Esophagus squamous epithelium (tissue), 5 donors: ENCODE results near the gene PRG3. TPM values are rescaled to one million over a fixed set of nuclear protein-coding genes. Genes with fewer than 3 reads are reported as not detected.

Experiments
- DNase-seq: peaks from one replicate; lab custom pipeline; 2025; lab: John Stamatoyannopoulos, UW
- H3K27ac ChIP-seq, 4 donors: fragments of 200-600 bp; sonication (generic); one replicate each; pipeline ENCODE4 v1.5.1; 2016 to 2019; ENCODE audit warnings: mild to moderate bottlenecking in 1 of 4
- H3K27me3 ChIP-seq, 4 donors: fragments of 200-600 bp; sonication (generic); 1 replicate in 3 of 4; 2 replicates in 1 of 4; pipeline versions ENCODE4 v1.5.1 to v1.6.0; 2017 to 2021; ENCODE audit warnings: antibody characterized with exemption in 1 of 4
- H3K36me3 ChIP-seq, 3 donors: fragments of 200-600 bp; sonication (generic); one replicate each; pipeline ENCODE4 v1.5.1; 2016 to 2019
- H3K4me1 ChIP-seq, 3 donors: fragments of 200-600 bp; sonication (generic); one replicate each; pipeline ENCODE4 v1.5.1; 2017 to 2019
- H3K4me3 ChIP-seq, 4 donors: fragments of 200-600 bp; sonication (generic); 1 replicate in 3 of 4; 2 replicates in 1 of 4; pipeline ENCODE4 v1.5.1; 2016 to 2019; ENCODE audit warnings: mild to moderate bottlenecking in 2 of 4, moderate library complexity in 1 of 4
- H3K9me3 ChIP-seq, 3 donors: fragments of 200-600 bp; sonication (generic); one replicate each; pipeline ENCODE4 v1.5.1; 2016 to 2019
- CTCF ChIP-seq, 6 experiments: fragments of 450-650 bp in 4 of 6; fragments of 200-600 bp in 2 of 6; sonication (generic) in 2 of 6; IDR thresholded peaks; one replicate each; pipeline ENCODE4 v1.5.1; 2016 to 2019; ENCODE audit warnings: antibody characterized with exemption in 6 of 6, mild to moderate bottlenecking in 4 of 6, moderate library complexity in 4 of 6
- POLR2A ChIP-seq, 4 donors: fragments of 450-650 bp; IDR thresholded peaks; one replicate each; pipeline ENCODE4 v1.6.1; 2017; ENCODE audit warnings: antibody characterized with exemption in 4 of 4, mild to moderate bottlenecking in 4 of 4, moderate library complexity in 3 of 4
- WGBS, 2 donors: methylation state at CpG; one replicate each; pipeline ENCODE4 v1.1.5; 2018; 5-methylcytosine and 5-hydroxymethylcytosine counted together
- intact Hi-C: fragments of 100-400 bp; cut with DNase I; formaldehyde crosslinking; loops from one replicate; pipeline ENCODE4 v1.15.0; 2022
- total RNA-seq, 4 donors: library from RNA; depleted of rRNA; stranded (reverse); fragments of >200 nt; gene quantifications; one replicate each; pipeline ENCODE4 v1.1.0, GENCODE V29; 2016
- donor health status: DM: yes; HTN: yes; CAD: no.

The PRG3 gene
- total RNA-seq, 4 donors from 2014 or later = not detected

- H3K4me1 ChIP-seq = peaks cover 0 to 20% (median 3%) of the 10 kb centered on the region in 3 donors
- H3K9me3 ChIP-seq = no peaks in the 10 kb centered on the region
- 18 to 25% methylated on average over 22 to 24 of the region's 31 CpGs for WGBS, 2 donors
- H3K4me3 ChIP-seq = no peak overlapping the region
- H3K27me3 ChIP-seq = no peaks in the 10 kb centered on the region
- H3K36me3 ChIP-seq = no peaks in the 10 kb centered on the region
- TF ChIP-seq CTCF (IDR thresholded peaks at IDR 0.05) (peak; percentile 71 to 91 (median 77)), POLR2A (IDR thresholded peaks at IDR 0.05) (no peak)
- intact Hi-C loops = loop anchor here (10.0 kb wide), 2 partner anchors 125 to 285 kb away; no protein-coding TSS in a partner anchor
- H3K27ac ChIP-seq = no peak overlapping the region
- no peak for DNase-seq
These were observed 31.3 kb downstream of the PRG3 start for GRCh38 chr11:57349491-57350274.

- WGBS, 2 donors = 84 to 85% methylated on average over 12 of the region's 14 CpGs
- intact Hi-C loops = loop anchor here (10.0 kb wide), 2 partner anchors 126 to 286 kb away; no protein-coding TSS in a partner anchor
- Histone ChIP-seq H3K4me1 (peaks cover 0 to 13% (median 3%) of the 10 kb centered on the region in 3 donors), H3K27me3 (no peaks in the 10 kb centered on the region), H3K4me3 (no peak overlapping the region), H3K36me3 (no peaks in the 10 kb centered on the region), H3K9me3 (no peaks in the 10 kb centered on the region), H3K27ac (no peak overlapping the region)
- TF ChIP-seq CTCF (IDR thresholded peaks at IDR 0.05) (no peak), POLR2A (IDR thresholded peaks at IDR 0.05) (no peak)
- no peak for DNase-seq
These were observed 32.2 kb downstream of the PRG3 start for GRCh38 chr11:57348636-57349313.

- WGBS, 2 donors = 78 to 82% methylated on average over 4 to 5 of the region's 7 CpGs
- Histone ChIP-seq H3K4me1 (peaks cover 0 to 11% (median 3%) of the 10 kb centered on the region in 3 donors), H3K36me3 (no peaks in the 10 kb centered on the region), H3K27ac (no peak overlapping the region), H3K4me3 (no peak overlapping the region), H3K27me3 (no peaks in the 10 kb centered on the region), H3K9me3 (no peaks in the 10 kb centered on the region)
- intact Hi-C loops = loop anchor here (10.0 kb wide), 2 partner anchors 127 to 287 kb away; no protein-coding TSS in a partner anchor
- no peak for DNase-seq
- TF ChIP-seq POLR2A (IDR thresholded peaks at IDR 0.05) (no peak), CTCF (IDR thresholded peaks at IDR 0.05) (no peak)
These were observed 32.9 kb downstream of the PRG3 start for GRCh38 chr11:57348052-57348451.

GRCh38 chr11:57347336-57347735 lies 33.6 kb downstream of the PRG3 start:
- 93 to 94% methylated on average over 3 of the region's 9 CpGs for WGBS, 2 donors
- DNase-seq = no peak
- intact Hi-C loops = loop anchor here (10.0 kb wide), 2 partner anchors 127 to 287 kb away; no protein-coding TSS in a partner anchor

More at GRCh38 chr11:57347336-57347735, 33.6 kb downstream of the PRG3 start:
- H3K27me3 ChIP-seq = no peaks in the 10 kb centered on the region
- no peaks in the 10 kb centered on the region for H3K9me3 ChIP-seq
- no peaks in the 10 kb centered on the region for H3K36me3 ChIP-seq
- TF ChIP-seq CTCF (IDR thresholded peaks at IDR 0.05) (no peak), POLR2A (IDR thresholded peaks at IDR 0.05) (no peak)
- H3K4me1 ChIP-seq = peaks cover 0 to 11% (median 3%) of the 10 kb centered on the region in 3 donors
- H3K4me3 ChIP-seq = no peak overlapping the region
- H3K27ac ChIP-seq = no peak overlapping the region
